H54 (cell line): Measurements from ENCODE around the gene GUCY1A2.
A peak's percentile ranks its signal among the peaks of the same experiment; 100 is the strongest.
"Not testable (repeated sequence)": the region's sequence is repeated elsewhere in the genome, so short reads cannot be mapped to it uniquely, and the experiment has no call there.

Source experiments
- DNase-seq: peaks from one replicate; pipeline ENCODE4 v3.0.0; 2011; ENCODE audit warnings: low spot score, mixed read lengths; ENCODE audit not compliant: insufficient read length
- FAIRE-seq: peaks from 3 replicates; lab custom pipeline; 2011; peaks lifted over from hg19 to GRCh38; lab: Jason Lieb, UNC
- POLR2A ChIP-seq: IDR thresholded peaks from 2 replicates; pipeline ENCODE4 v1.6.1; 2011; ENCODE audit warnings: low read depth, mild to moderate bottlenecking, low read length

GUCY1A2 gene

GRCh38 chr11:106957030-106957482 lies 61.2 kb downstream of the GUCY1A2 start:
- DNase-seq: no peak
- TF ChIP-seq POLR2A: no peak
- FAIRE-seq: no peak

GRCh38 chr11:106950067-106950491 lies 68.2 kb downstream of the GUCY1A2 start:
- FAIRE-seq (no peak), DNase-seq (no peak)
- no peak for TF ChIP-seq POLR2A

- TF ChIP-seq POLR2A: no peak
- no peak for DNase-seq
- no peak for FAIRE-seq
Observed at GRCh38 chr11:106943089-106943488, 75.2 kb downstream of the GUCY1A2 start.

GRCh38 chr11:106939157-106939556 lies 79.1 kb downstream of the GUCY1A2 start:
- DNase-seq (no peak), FAIRE-seq (no peak)
- no peak for TF ChIP-seq POLR2A

- TF ChIP-seq POLR2A: no peak
Observed at GRCh38 chr11:106937111-106937510, 81.2 kb downstream of the GUCY1A2 start.

GRCh38 chr11:106925245-106925644 lies 93.0 kb downstream of the GUCY1A2 start:
- FAIRE-seq: no peak
- DNase-seq: no peak
- no peak for TF ChIP-seq POLR2A

More at GRCh38 chr11:106937111-106937510, 81.2 kb downstream of the GUCY1A2 start:
- FAIRE-seq (no peak), DNase-seq (no peak)

- no peak for FAIRE-seq
- TF ChIP-seq POLR2A: no peak
- DNase-seq: no peak
Observed at GRCh38 chr11:106920899-106921509, 97.3 kb downstream of the GUCY1A2 start.

- TF ChIP-seq POLR2A: no peak
- no peak for FAIRE-seq
- peak; percentile 0 for DNase-seq
Observed at GRCh38 chr11:106917973-106918372, 100.3 kb downstream of the GUCY1A2 start.

GRCh38 chr11:106914409-106914808 lies 103.9 kb downstream of the GUCY1A2 start:
- no peak for FAIRE-seq
- no peak for TF ChIP-seq POLR2A
- no peak for DNase-seq

- FAIRE-seq: no peak
- no peak for TF ChIP-seq POLR2A
- no peak for DNase-seq
Observed at GRCh38 chr11:106913141-106913540, 105.1 kb downstream of the GUCY1A2 start.

- FAIRE-seq (no peak), DNase-seq (no peak)
- no peak for TF ChIP-seq POLR2A
Observed at GRCh38 chr11:106904826-106905225, 113.5 kb downstream of the GUCY1A2 start.

- DNase-seq (no peak), FAIRE-seq (no peak)
- no peak for TF ChIP-seq POLR2A
Observed at GRCh38 chr11:106889718-106890117, 128.6 kb downstream of the GUCY1A2 start.

- DNase-seq (no peak), FAIRE-seq (no peak)
- no peak for TF ChIP-seq POLR2A
Observed at GRCh38 chr11:106888386-106888785, 129.9 kb downstream of the GUCY1A2 start.

GRCh38 chr11:106883693-106884092 lies 134.6 kb downstream of the GUCY1A2 start:
- not testable (repeated sequence) for DNase-seq, FAIRE-seq

GRCh38 chr11:106879832-106880546 lies 138.3 kb downstream of the GUCY1A2 start:
- DNase-seq: no peak
- TF ChIP-seq POLR2A: no peak
- no peak for FAIRE-seq
